ENCODE measurements around the gene RHBDD1. TPM values are rescaled to one million over a fixed set of nuclear protein-coding genes. Genes with fewer than 3 reads are reported as not detected.

The RHBDD1 gene
- total RNA-seq, 6 donors from 2014 or later = 2.6 to 40.2 (median 14.5) TPM

GRCh38 chr2:226991663-226992062 is 155.8 kb downstream of the RHBDD1 start:
- H3K9me3 ChIP-seq = no peaks in the 10 kb centered on the region
- peaks cover 0 to 9% (median 0%) of the 10 kb centered on the region in 4 donors for H3K36me3 ChIP-seq
- no peak overlapping the region for H3K27ac ChIP-seq
- ATAC-seq (ENCODE audit: low FRiP score in 2 of 2) (no peak), DNase-seq (no peak)
- no peaks in the 10 kb centered on the region for H3K4me1 ChIP-seq
- H3K4me3 ChIP-seq = no peak overlapping the region
- no peaks in the 10 kb centered on the region for H3K27me3 ChIP-seq
- no peak for TF ChIP-seq POLR2A (IDR thresholded peaks at IDR 0.05)
- no peak for TF ChIP-seq EP300 (IDR thresholded peaks at IDR 0.05)
- TF ChIP-seq POLR2AphosphoS5 (IDR thresholded peaks at IDR 0.05) = no peak
- no peak for TF ChIP-seq CTCF (IDR thresholded peaks at IDR 0.05)
- 79 to 83% methylated on average over 2 of the region's 2 CpGs for WGBS, 2 donors

- no peak overlapping the region for H3K27ac ChIP-seq
- peaks cover 0 to 9% (median 0%) of the 10 kb centered on the region in 4 donors for H3K36me3 ChIP-seq
- ATAC-seq (ENCODE audit: low FRiP score in 2 of 2) (no peak), DNase-seq (no peak)
- no peak overlapping the region for H3K4me3 ChIP-seq
- H3K9me3 ChIP-seq = no peaks in the 10 kb centered on the region
- WGBS, 2 donors = 72 to 87% methylated on average over 3 to 4 of the region's 4 CpGs
- TF ChIP-seq CTCF (IDR thresholded peaks at IDR 0.05) (no peak), EP300 (IDR thresholded peaks at IDR 0.05) (no peak), POLR2AphosphoS5 (IDR thresholded peaks at IDR 0.05) (no peak), POLR2A (IDR thresholded peaks at IDR 0.05) (no peak)
- no peaks in the 10 kb centered on the region for H3K4me1 ChIP-seq
- H3K27me3 ChIP-seq = no peaks in the 10 kb centered on the region
Observed at GRCh38 chr2:226993171-226993570, 157.3 kb downstream of the RHBDD1 start.

GRCh38 chr2:226994775-226995174 is 158.9 kb downstream of the RHBDD1 start:
- Histone ChIP-seq H3K27me3 (no peaks in the 10 kb centered on the region), H3K4me3 (no peak overlapping the region), H3K36me3 (peaks cover 0 to 9% (median 0%) of the 10 kb centered on the region in 4 donors), H3K4me1 (no peaks in the 10 kb centered on the region), H3K27ac (no peak overlapping the region), H3K9me3 (no peaks in the 10 kb centered on the region)
- no peak for ATAC-seq (ENCODE audit: low FRiP score in 2 of 2)
- TF ChIP-seq CTCF (IDR thresholded peaks at IDR 0.05) = no peak
- TF ChIP-seq POLR2AphosphoS5 (IDR thresholded peaks at IDR 0.05) = no peak
- TF ChIP-seq EP300 (IDR thresholded peaks at IDR 0.05) = no peak
- no peak for TF ChIP-seq POLR2A (IDR thresholded peaks at IDR 0.05)
- no peak for DNase-seq
- 92 to 93% methylated on average over 4 of the region's 4 CpGs for WGBS, 2 donors

GRCh38 chr2:226995625-226996041 is 159.8 kb downstream of the RHBDD1 start:
- 64 to 67% methylated on average over 9 to 15 of the region's 15 CpGs for WGBS, 2 donors
- Histone ChIP-seq H3K9me3 (no peaks in the 10 kb centered on the region), H3K36me3 (peaks cover 0 to 14% (median 0%) of the 10 kb centered on the region in 4 donors), H3K4me3 (no peak overlapping the region), H3K27ac (no peak overlapping the region), H3K27me3 (no peaks in the 10 kb centered on the region), H3K4me1 (no peaks in the 10 kb centered on the region)
- no peak for ATAC-seq (ENCODE audit: low FRiP score in 2 of 2)
- TF ChIP-seq POLR2A (IDR thresholded peaks at IDR 0.05) (no peak), POLR2AphosphoS5 (IDR thresholded peaks at IDR 0.05) (no peak), CTCF (IDR thresholded peaks at IDR 0.05) (no peak), EP300 (IDR thresholded peaks at IDR 0.05) (no peak)
- peak in 1 of 2 donors; percentile 64 for DNase-seq

GRCh38 chr2:226999661-227000060 is 163.8 kb downstream of the RHBDD1 start:
- ATAC-seq (ENCODE audit: low FRiP score in 2 of 2) = no peak
- TF ChIP-seq POLR2AphosphoS5 (IDR thresholded peaks at IDR 0.05) (no peak), POLR2A (IDR thresholded peaks at IDR 0.05) (no peak), CTCF (IDR thresholded peaks at IDR 0.05) (no peak), EP300 (IDR thresholded peaks at IDR 0.05) (no peak)
- WGBS, 2 donors = 68 to 78% methylated on average over 2 of the region's 2 CpGs

More at GRCh38 chr2:226999661-227000060, 163.8 kb downstream of the RHBDD1 start:
- H3K4me3 ChIP-seq = no peak overlapping the region
- no peaks in the 10 kb centered on the region for H3K4me1 ChIP-seq
- peaks cover 0 to 15% (median 0%) of the 10 kb centered on the region in 4 donors for H3K36me3 ChIP-seq
- H3K27me3 ChIP-seq = no peaks in the 10 kb centered on the region
- DNase-seq = no peak
- no peak overlapping the region for H3K27ac ChIP-seq
- H3K9me3 ChIP-seq = no peaks in the 10 kb centered on the region
